HFFc6 (cell line): Measurements from ENCODE around the gene SEC22A. TPM values are rescaled to one million over a fixed set of nuclear protein-coding genes. Genes with fewer than 3 reads are reported as not detected.
"Not testable (repeated sequence)": the region's sequence is repeated elsewhere in the genome, so short reads cannot be mapped to it uniquely, and the experiment has no call there.

Experiments
- DNase-seq: peaks from one replicate; pipeline ENCODE4 v3.0.0-alpha.2; 2018
- H3K27ac Mint-ChIP-seq: 2 replicates; pipeline ENCODE4 v1.8.0; 2020; ENCODE audit warnings: mild to moderate bottlenecking, mixed read lengths
- H3K27me3 Mint-ChIP-seq: 2 replicates; pipeline ENCODE4 v1.8.0; 2021; ENCODE audit warnings: mild to moderate bottlenecking, moderate library complexity, mixed read lengths; ENCODE audit not compliant: insufficient read depth
- H3K36me3 Mint-ChIP-seq: 2 replicates; pipeline ENCODE4 v1.8.0; 2021; ENCODE audit warnings: low read depth, mixed read lengths
- H3K4me1 Mint-ChIP-seq: 2 replicates; pipeline ENCODE4 v1.8.0; 2020; ENCODE audit warnings: low read depth, mixed read lengths
- H3K4me3 Mint-ChIP-seq: 2 replicates; pipeline ENCODE4 v1.8.0; 2020; ENCODE audit warnings: mild to moderate bottlenecking, moderate library complexity, mixed read lengths
- H3K9me3 Mint-ChIP-seq: 2 replicates; pipeline ENCODE4 v1.8.0; 2020; ENCODE audit warnings: mild to moderate bottlenecking, mixed read lengths
- CTCF ChIP-seq: fragments of 200-600 bp; sonication (generic); IDR thresholded peaks from 2 replicates; pipeline ENCODE4 v1.5.0; 2021; ENCODE audit warnings: antibody characterized with exemption, mild to moderate bottlenecking
- total RNA-seq, 6 experiments: library from RNA; stranded (reverse); fragmentation: NEBNext Ultra II Directional; extraction: Animal tissue kit (Norgen Biotek cat#: 25700); gene quantifications; 2 replicates in 1 of 6; 3 replicates in 5 of 6; pipeline ENCODE4 v1.2.3, GENCODE V29; 2021

SEC22A gene
- total RNA-seq, 6 experiments from 2014 or later = 13.7 to 20.8 (median 18.0) TPM

GRCh38 chr3:123226549-123226948 lies 24.8 kb downstream of the SEC22A start:
- DNase-seq = no peak
- Mint-ChIP-seq H3K36me3 (peaks cover 48% of the 10 kb centered on the region), H3K27ac (no peak overlapping the region), H3K4me1 (peaks cover 15% of the 10 kb centered on the region), H3K4me3 (no peak overlapping the region), H3K9me3 (peaks cover 29% of the 10 kb centered on the region), H3K27me3 (no peaks in the 10 kb centered on the region; the same call in 1 of the 2 replicates)
- no peak for TF ChIP-seq CTCF

GRCh38 chr3:123229145-123229544 lies 27.4 kb downstream of the SEC22A start:
- H3K27ac Mint-ChIP-seq = no peak overlapping the region
- H3K36me3 Mint-ChIP-seq = peaks cover 55% of the 10 kb centered on the region
- no peak for DNase-seq
- peaks cover 18% of the 10 kb centered on the region for H3K4me1 Mint-ChIP-seq
- no peak for TF ChIP-seq CTCF
- no peak overlapping the region for H3K4me3 Mint-ChIP-seq
- H3K9me3 Mint-ChIP-seq = peaks cover 29% of the 10 kb centered on the region
- H3K27me3 Mint-ChIP-seq = no peaks in the 10 kb centered on the region; the same call in 1 of the 2 replicates

- Mint-ChIP-seq H3K9me3 (no peaks in the 10 kb centered on the region), H3K27me3 (no peaks in the 10 kb centered on the region), H3K27ac (no peak overlapping the region), H3K36me3 (peaks cover 31% of the 10 kb centered on the region), H3K4me1 (peaks cover 7% of the 10 kb centered on the region; the same call in 1 of the 2 replicates), H3K4me3 (no peak overlapping the region)
- TF ChIP-seq CTCF = no peak
- no peak for DNase-seq
These were observed 35.2 kb downstream of the SEC22A start for GRCh38 chr3:123236902-123237301.

GRCh38 chr3:123239186-123239585 lies 37.4 kb downstream of the SEC22A start:
- not testable (repeated sequence) for H3K4me3 Mint-ChIP-seq, DNase-seq, H3K9me3 Mint-ChIP-seq, H3K4me1 Mint-ChIP-seq, H3K27me3 Mint-ChIP-seq, H3K27ac Mint-ChIP-seq
- H3K36me3 Mint-ChIP-seq = peaks cover 27% of the 10 kb centered on the region

- no peak for DNase-seq
- Mint-ChIP-seq H3K4me1 (peaks cover 7% of the 10 kb centered on the region; the same call in 1 of the 2 replicates), H3K27ac (no peak overlapping the region), H3K36me3 (peaks cover 27% of the 10 kb centered on the region), H3K27me3 (no peaks in the 10 kb centered on the region), H3K4me3 (no peak overlapping the region), H3K9me3 (no peaks in the 10 kb centered on the region)
- TF ChIP-seq CTCF = no peak
These were observed 38.0 kb downstream of the SEC22A start for GRCh38 chr3:123239756-123240155.

GRCh38 chr3:123244128-123244527 lies 42.4 kb downstream of the SEC22A start:
- H3K27me3 Mint-ChIP-seq = no peaks in the 10 kb centered on the region
- no peak for DNase-seq
- peaks cover 22% of the 10 kb centered on the region for H3K36me3 Mint-ChIP-seq
- H3K9me3 Mint-ChIP-seq = no peaks in the 10 kb centered on the region
- TF ChIP-seq CTCF = no peak
- H3K4me3 Mint-ChIP-seq = no peak overlapping the region
- H3K27ac Mint-ChIP-seq = no peak overlapping the region
- H3K4me1 Mint-ChIP-seq = peaks cover 7% of the 10 kb centered on the region; the same call in 1 of the 2 replicates
